ENCODE measurements around the gene ATXN10.
"Not testable (repeated sequence)": the region's sequence is repeated elsewhere in the genome, so short reads cannot be mapped to it uniquely, and the experiment has no call there.

- not testable (repeated sequence) for TF ChIP-seq CTCF (conservative IDR thresholded peaks at IDR 0.05; ENCODE audit: low read depth in 2 of 2); EZH2 (IDR thresholded peaks at IDR 0.05; ENCODE audit: low read depth, unreplicated experiment); POLR2AphosphoS5 (IDR thresholded peaks at IDR 0.05; ENCODE audit: low read depth); JUNB (IDR thresholded peaks at IDR 0.05; ENCODE audit: unreplicated experiment)
Observed at GRCh38 chr22:45682773-45683172, 11.1 kb downstream of the ATXN10 start.

All from GM23338 (cell line).